GM19351 (cell line): ENCODE measurements around the gene UNC93A.

Source experiments
- ATAC-seq: cut with Tn5 transposase; IDR thresholded peaks from one replicate; pipeline ENCODE4 v1.9.1; 2021; ENCODE audit warnings: mild to moderate bottlenecking, moderate library complexity; ENCODE audit not compliant: unreplicated experiment

UNC93A gene

DNA sequence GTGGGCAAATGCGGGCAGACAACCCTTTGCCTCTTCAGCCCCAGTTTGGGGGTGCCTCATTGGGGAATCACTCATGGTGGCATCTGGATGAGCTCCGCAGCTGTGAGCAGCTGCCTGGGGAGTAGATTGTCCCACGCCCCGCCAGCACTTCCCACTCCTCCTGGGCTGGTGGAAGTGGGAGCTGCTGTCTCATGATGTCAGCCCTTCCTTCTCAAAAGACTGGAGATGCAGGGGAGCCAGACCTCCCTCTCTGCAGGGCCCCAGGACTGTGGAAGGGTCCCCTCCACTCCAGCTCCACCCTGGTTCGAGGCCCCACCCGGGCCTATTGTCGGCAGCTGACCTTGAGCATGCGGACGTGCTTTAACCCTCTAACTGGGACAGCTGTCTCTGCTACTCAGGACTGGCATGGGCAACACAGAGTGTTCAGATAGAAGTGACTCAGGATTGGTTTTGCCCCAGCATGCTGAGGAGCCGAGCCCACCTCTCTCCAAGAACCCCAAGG lies 2.0 kb downstream of the UNC93A start:
- ATAC-seq, result no peak

DNA sequence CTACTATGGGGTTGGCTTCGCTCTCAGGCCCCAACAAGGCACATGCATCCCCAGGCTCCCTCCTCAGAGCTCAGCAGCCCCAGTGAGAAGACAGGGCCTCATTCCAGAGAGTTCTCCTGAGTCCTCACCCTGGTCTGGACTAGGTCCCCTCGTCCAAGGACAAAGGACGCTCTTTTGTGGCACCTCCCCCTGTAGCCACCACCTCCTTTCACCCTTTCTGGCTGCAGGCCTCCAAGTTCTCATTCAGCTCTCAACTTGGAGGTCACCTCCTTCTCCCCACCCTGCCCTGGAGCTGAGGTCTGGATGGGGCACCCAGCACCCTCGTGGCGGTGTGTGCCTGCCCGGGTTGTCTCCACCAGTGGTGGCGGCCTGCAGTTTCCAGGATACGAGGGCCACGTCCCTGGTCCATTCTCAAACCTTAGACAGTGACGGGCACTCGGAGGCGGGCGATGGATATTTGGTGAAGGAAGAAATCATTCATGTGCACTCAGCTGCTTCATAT lies 2.5 kb downstream of the UNC93A start:
- ATAC-seq, result no peak

DNA sequence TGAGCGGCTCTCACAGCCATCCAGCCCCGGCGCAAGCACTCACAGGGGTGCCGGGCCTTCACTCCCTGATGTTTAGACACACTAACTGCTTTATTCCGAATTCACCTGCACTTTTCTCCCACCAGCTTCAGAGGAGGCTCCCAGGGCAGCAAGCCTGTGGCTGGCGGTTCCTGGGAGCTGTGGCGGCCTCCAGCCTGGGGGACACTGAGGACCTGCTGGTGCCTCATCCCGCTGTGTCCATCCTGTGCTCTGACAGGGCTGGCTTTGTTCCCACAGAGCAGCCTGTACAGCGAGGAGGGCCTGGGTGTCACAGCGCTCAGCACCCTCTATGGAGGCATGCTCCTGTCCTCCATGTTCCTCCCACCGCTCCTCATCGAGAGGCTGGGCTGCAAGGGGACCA lies 3.1 kb downstream of the UNC93A start:
- ATAC-seq, result no peak

DNA sequence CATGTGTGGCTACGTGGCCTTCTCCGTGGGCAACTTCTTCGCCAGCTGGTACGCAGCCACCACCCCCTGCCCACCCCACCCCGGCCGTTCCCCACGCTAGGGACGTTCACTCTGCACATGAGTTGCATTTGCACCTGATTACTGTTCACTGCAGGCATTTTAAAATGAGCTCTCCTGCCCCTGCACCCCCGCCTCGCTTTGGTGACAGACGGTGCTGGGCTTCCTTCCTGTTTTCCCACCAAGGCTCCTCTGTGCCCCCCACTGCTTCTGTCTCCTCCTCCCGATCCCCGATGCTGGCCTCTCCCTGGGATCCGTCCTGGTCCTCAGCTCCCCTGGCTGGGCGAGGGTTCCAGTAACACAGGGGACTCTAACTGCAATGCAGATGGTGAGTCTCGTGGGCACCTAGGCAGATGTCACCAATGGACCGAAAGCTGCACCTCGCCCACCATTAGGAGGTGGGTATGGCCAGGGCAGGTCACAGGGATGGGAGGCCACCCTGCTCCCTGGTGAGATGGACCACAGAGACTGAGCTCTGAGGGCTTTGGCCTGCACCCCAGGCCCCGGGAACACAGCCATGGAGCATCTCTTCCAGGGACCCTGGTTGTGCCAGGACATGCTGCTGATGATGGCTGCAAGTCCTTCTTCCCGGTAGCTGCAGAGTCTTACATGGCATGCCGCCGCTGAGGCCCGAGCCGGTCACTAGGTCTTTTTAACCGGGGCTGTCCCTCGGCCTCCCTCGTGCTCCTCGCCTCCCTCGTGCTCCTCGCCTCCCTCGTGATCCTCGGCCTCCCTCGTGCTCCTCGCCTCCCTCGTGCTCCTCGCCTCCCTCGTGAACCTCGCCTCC lies 3.8 kb downstream of the UNC93A start:
- no peak for ATAC-seq

DNA sequence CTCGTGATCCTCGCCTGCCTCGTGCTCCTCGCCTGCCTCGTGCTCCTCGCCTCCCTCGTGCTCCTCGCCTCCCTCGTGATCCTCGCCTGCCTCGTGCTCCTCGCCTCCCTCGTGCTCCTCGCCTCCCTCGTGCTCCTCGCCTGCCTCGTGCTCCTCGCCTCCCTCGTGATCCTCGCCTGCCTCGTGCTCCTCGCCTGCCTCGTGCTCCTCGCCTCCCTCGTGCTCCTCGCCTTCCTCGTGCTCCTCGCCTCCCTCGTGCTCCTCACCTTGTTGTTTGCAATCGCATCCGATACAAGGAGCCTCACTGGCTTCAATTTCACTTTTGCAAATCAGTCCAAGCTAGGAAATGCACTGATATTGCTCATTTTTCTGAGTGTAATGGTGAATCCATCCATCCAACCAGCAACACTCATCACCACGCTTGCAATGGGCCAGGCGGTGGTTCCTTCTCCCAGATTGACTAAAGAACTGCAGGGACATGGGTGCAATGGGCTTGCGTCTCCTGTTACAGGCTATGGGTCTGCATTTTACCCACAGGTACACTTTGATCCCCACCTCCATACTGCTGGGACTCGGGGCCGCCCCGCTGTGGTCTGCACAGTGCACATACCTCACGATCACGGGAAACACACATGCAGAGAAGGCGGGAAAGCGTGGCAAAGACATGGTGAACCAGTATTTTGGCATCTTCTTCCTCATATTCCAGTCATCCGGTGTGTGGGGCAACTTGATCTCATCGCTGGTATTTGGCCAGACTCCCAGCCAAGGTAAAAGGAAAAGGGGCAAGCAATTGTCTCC lies 4.6 kb downstream of the UNC93A start:
- ATAC-seq, result no peak

DNA sequence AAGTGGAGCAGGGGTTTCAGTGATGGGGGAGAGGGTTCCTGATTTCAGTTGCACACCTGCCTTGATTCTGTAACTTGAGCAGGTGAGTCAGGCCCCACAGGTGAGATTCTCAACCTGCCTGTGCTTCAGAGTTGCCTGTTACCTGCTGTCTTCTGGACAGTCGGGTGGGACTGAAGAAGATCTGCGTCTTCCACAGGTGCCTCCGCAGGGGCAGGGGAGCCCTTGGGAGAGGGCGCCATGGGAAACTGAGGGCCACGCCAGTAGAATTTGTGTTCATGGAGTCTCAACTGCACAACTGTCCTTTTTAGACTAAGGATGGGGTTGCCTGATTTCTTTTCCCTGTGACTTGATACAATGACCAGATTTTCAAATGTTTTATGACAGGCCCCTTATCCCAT lies 5.2 kb downstream of the UNC93A start:
- ATAC-seq, result no peak

DNA sequence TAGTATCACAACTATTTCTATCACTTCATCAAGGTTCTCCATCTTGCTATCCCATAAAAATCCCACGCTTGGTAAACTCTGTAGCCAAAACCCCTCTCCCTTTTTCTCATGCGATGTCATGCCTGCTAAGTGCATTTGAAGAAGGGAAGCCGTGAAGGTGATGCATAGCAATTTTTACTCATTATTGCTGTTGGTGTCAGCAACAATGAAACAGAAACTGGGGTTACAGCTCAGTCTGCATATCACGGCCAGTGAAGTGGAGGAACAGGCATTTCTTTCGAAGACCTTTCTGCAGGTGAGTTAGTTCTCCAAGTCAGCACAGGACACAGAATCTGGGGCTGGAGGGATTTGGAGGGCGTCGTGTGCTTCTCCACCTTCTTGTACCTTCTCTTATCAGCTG lies 5.8 kb downstream of the UNC93A start:
- no peak for ATAC-seq

DNA sequence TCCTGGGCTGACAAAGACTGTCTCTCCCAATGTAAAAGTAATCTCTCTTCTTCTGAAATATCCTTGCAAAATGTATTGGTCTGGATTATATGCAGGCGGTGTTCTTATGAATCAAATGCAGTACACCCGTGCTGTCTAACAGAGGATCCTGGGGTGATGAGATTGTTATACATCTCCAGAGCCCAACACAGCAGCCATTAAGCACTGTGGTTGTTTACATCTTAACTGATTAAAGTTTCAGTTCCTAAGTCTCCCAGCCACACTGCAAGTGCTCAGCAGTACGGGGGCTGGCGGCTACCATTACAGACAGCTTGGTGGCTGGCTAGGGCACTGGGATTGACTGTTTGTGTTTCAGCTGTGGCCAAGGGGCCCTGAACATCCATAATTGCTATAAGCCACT lies 7.0 kb downstream of the UNC93A start:
- no peak for ATAC-seq

DNA sequence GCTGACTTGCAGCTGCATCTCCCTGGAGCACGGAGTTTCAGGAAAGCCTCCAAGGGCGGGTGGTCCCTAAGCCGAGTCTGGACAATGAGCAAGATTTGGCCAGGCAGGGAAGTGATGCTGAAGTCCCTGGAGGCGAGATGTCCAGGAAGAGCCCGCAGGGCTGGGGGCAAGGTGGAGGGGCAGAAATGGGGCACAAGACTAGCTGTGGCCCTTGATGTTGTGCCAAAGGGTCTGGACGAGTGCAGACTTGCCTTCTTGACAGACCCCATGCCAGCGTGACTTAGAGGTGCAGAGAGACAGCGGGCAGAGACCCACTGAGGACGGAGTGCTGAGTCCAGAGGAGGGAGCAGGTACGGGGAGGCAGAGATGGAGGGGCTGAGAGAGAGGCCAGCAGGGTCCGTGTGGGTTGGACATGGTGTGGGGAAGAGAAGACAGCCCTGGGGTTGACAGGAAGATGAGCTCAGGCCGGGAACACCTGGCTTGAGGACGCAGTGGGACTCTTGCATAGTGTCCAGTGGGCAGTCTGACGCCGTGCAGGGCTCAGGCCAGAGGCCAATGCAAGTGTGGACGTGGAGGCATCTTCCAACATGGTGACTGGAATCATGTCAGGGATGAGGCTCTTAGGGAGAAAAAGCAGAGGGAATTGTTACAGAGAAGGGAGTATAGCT lies 8.7 kb downstream of the UNC93A start:
- no peak for ATAC-seq

DNA sequence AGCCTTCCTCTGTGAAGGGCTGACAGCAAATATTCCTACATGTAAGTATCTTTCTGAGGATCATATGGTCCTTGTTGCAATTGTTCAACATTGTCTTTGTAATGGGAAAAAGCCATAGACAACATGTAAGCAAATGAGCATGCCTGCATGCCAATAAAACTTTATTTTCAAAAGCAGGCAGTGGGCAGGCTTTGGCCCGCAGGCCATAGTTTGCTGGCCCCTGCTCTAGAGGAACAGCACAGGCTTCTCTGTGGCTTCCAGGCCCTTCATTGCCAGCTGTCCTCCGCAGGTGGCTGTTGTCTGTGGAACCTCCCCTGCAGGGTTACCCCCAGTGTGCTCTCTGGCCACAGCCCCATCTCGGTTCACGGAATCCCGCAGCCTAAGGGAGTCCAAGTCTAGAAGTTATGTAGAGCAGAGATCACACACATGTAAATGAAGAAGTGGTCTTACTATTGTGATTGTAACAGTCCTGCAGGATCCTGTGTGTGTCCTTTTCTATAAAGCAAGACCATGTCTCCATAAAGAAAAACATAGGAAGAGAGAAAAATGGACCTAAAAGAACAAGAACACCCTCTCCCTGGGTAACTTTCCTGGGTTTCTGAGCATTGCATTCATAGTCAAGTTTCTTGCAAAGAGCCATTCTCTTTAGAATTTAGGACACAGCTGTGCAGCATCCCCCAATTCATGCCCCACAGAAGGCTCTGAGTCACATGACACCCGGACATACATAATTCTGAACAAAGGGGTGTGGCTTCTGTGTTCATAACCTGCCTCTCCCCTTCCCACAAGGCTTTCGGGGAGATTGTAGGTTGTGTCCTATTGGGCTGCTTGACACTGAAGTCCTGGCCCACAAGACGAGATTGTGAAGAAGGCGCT lies 10.0 kb downstream of the UNC93A start:
- ATAC-seq, result no peak

DNA sequence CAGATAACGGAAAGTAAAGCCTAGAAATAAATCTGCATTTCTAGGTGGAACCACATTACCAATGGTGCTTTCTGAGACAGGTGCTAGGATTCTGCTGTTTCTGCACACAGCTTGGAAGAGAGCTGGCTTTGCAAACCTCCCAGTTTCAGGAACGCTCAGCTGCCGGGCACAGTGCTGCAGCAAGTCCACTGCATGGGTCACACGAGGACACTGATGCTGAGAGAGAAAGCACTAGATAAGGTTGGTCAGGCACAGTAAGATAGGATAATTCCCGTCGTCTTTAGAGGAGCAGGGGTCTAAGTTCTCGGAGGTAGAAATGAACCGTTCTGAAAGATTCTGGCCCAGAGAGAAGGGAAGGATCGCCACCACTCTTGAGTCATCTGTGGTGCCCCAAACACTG lies 11.0 kb downstream of the UNC93A start:
- ATAC-seq, result no peak

DNA sequence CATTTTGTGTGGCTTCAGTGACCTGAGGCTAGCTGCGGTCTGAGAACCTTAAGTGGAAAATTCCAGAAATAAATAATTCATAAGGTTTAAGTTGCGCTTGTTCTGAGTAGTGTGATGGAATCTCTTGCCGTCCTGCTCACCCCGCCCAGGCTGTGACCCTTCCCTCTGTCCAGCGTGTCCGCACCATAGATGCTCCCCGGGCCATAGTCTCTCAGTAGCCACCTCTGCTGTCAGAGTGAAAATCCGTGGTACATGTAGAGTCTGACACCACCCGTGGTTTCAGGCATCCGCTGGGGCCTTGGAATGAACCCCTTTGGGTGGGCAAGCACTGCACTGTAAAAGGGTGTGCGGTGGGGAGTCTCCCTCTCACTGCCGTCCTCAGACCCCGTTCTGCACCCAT lies 11.7 kb downstream of the UNC93A start:
- no peak for ATAC-seq

DNA sequence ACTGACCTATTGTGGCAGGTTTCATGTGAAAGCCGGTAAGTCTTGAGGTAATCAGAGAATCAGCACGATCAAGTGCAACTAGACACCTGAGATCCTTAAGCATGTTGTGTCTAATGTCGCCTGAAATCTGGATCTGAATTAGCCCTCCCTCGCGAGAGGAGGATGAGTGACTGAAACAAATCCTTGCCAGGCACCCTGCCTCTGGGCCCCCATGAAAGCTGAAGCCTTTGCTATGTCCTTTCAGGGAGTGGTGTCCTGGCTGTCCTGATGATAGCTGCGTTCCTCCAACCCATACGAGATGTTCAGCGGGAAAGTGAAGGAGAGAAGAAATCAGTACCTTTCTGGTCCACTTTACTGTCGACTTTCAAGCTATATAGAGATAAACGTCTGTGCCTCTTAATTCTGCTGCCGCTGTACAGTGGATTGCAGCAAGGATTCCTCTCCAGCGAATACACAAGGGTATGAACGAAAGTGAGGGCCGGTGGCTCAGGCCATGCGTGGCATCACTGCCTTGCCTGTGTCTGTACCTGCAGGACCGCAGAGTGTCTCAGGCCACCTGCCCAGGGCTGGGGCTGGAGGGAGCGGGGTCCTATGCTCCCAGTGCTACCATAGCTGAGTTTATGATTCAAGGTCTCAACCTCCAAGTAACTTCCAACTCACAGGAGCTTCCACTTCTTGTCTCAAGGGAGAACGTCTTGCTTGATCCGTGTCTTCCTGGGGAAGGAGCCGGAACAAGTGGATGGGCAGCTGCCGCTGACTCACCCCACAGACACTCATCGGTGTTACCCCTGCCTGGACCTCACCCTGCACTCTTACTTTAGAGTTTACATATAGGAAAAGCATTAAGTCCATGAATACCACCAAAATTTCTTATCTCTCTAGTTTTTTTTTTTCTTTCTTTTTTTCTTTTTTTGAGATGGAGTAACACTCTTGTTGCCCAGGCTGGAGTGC lies 12.8 kb downstream of the UNC93A start:
- no peak for ATAC-seq

DNA sequence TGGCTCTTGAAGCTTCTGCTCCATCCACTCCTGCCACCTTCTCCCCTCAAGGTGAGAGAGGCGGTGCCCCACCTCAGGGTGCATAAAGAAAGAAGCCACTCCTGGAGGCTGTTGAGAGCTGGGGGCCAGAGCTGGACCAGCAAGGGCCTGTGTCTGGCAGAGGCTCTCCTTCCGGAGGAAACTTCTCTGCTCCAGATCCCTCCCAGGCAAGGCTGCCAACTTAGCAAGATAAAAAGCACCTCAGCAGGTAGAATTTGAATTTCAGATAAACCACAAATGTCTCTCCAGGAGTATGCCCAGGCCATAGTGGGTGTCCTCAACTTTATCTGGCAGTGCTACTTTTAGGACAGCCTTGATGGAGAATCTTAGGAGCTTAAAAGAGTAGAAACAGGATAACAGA lies 13.8 kb downstream of the UNC93A start:
- no peak for ATAC-seq

DNA sequence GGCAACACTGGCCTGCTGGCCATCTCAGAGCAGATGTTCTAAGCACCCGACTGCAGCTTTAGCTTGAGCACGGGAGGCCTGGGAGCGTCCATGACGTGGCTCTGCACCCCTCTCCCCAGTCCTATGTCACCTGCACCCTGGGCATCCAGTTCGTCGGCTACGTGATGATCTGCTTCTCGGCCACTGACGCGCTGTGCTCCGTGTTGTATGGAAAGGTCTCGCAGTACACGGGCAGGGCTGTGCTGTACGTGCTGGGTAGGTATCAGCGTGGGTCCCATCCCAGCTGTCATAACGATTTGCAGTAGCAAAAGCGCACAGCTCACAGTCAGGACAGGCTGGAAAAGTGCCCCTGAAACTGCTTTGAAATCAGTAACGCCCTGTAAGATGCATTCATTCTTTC lies 14.7 kb downstream of the UNC93A start:
- ATAC-seq, result no peak

DNA sequence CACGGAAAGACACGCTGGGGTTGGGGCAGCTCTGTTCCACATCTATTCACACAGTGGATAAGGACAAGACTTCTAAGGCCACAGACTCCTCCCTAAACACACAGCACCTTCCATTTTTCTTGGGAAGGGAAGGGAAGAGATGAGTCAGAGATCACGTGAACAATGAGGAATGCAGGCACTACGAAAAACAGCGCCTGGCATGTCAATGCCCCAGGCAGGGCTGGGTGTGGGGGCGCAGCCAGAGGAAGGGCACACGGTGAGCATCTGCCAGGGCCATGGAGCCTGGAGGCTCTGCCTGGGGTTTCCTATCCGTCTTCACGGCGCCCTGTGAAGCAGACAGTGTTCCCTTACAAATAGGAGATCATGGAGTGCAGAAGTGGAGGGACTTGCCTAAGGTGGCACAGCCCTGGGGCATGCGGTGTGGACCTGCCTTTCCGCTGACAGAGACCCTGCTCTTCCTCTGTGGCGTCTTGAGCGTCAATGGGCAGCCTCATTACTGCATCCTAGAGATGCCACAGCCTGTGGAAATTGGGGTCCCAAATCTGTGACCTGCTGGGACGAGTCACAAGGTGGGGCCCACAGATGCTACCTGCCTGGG lies 15.4 kb downstream of the UNC93A start:
- no peak for ATAC-seq

DNA sequence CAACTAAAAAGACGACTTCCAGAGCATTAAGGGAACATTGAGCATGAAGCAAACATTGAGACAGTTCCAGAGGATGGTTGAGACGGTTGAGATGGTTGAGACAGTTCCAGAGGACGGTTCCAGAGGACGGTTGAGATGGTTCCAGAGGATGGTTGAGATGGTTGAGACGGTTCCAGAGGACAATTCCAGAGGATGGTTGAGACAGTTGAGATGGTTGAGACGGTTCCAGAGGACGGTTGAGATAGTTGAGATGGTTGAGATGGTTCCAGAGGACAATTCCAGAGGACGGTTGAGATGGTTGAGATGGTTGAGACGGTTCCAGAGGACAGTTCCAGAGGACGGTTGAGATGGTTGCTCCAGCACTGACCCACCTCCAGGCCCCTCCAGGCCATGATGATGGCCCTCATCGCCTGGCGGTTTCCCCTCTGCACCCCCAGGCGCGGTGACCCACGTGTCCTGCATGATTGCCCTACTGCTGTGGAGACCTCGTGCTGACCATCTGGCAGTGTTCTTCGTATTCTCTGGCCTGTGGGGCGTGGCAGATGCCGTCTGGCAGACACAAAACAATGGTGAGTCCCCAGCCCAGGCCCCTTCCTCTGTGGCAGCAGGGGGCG lies 16.3 kb downstream of the UNC93A start:
- no peak for ATAC-seq

DNA sequence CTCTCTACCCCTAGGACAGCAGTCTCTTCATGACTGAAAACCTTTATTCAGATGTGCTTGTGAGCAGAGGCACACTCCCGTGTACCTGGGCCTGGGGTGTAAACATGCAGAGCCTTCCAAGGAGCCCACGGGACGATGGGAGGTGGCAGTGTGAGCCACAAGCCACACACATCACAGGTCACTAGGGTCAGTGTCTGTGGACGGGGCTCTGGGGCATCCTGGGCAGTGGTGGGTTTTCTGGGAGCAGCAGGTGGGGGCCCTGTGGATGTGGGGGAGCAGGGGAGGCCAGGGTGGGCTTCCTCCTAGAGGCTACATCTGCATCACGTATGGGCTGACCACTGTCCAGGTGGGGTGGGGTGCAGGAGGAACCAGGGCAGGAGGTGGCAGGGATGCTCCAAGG lies 17.1 kb downstream of the UNC93A start:
- no peak for ATAC-seq
